ENCODE results near the gene MYO1D. TPM values are rescaled to one million over a fixed set of nuclear protein-coding genes. Genes with fewer than 3 reads are reported as not detected.

The MYO1D gene
- total RNA-seq, 3 donors from 2014 or later = 166 to 495 (median 256) TPM

DNA sequence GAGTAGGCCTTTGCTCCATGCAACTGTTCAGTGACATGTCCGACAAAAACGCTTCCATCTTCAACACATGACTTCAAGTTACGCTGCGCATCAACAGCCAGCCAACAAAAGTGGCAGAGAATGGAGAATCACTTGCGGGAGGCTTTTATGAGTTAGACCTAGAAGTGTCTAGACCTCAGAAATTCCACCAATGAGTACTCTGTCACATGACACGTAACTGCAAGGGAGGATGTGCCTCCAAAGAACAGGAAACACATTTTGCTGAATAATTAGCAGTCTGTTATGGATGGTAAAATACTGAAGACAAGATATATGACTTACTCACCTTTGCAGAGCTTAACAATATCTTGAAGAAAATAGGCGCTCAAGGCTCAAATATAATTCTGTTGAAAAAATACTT is 62.1 kb downstream of the MYO1D start:
- Histone ChIP-seq H3K4me3 (no peak overlapping the region), H3K36me3 (ENCODE audit: low read depth) (no peaks in the 10 kb centered on the region), H3K4me1 (ENCODE audit: low read depth) (peaks cover 11% of the 10 kb centered on the region), H3K9me3 (no peaks in the 10 kb centered on the region)
- DNase-seq = no peak
- ATAC-seq = no peak
- TF ChIP-seq, protein P1, sequence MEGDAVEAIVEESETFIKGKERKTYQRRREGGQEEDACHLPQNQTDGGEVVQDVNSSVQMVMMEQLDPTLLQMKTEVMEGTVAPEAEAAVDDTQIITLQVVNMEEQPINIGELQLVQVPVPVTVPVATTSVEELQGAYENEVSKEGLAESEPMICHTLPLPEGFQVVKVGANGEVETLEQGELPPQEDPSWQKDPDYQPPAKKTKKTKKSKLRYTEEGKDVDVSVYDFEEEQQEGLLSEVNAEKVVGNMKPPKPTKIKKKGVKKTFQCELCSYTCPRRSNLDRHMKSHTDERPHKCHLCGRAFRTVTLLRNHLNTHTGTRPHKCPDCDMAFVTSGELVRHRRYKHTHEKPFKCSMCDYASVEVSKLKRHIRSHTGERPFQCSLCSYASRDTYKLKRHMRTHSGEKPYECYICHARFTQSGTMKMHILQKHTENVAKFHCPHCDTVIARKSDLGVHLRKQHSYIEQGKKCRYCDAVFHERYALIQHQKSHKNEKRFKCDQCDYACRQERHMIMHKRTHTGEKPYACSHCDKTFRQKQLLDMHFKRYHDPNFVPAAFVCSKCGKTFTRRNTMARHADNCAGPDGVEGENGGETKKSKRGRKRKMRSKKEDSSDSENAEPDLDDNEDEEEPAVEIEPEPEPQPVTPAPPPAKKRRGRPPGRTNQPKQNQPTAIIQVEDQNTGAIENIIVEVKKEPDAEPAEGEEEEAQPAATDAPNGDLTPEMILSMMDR (IDR thresholded peaks at IDR 0.05) = no peak
- intact Hi-C loops (cut with DNase I, micrococcal nuclease) = no loop called here

DNA sequence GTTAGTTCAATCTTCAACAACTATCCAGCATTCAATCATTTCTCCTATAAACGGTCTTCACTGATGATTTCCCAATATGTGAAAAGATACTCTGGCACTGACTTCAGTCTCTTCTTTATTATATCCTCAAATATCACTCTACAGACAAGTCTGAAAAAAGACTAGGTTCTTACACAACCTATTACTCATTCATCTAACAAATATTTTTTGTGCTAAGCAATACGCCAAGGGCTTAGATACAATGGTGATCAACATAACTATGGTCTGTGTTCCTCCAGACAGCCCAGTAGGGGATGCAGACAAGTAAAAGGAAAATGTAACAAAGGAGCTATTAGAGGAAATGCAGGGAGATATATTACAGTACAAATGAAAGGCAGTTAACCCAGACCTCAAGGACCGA is 63.9 kb downstream of the MYO1D start:
- H3K9me3 ChIP-seq = no peaks in the 10 kb centered on the region
- ATAC-seq = no peak
- no peak for DNase-seq
- peaks cover under 1% of the 10 kb centered on the region for H3K4me1 ChIP-seq (ENCODE audit: low read depth)
- TF ChIP-seq, protein P1 (IDR thresholded peaks at IDR 0.05) = no peak
- no peak overlapping the region for H3K4me3 ChIP-seq
- H3K36me3 ChIP-seq (ENCODE audit: low read depth) = no peaks in the 10 kb centered on the region
- intact Hi-C loops (cut with DNase I, micrococcal nuclease) = no loop called here

DNA sequence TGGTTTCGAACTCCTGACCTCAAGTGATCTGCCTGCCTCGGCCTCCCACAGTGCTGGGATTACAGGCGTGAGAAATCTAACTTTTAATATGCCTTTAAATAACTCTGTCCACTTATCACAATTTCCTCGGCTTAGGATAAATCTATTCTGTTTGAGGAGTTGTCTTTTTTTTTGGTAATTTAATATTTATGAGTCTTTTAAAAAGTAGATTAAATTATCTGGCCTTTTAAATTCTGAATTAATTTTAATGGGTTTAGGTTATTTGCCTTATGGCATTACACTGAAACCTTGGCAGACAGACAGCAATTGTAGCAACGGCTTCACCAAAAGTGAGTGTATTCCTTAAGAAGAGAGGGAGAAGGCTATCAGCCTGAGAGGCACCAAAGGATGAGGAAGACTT is 66.2 kb downstream of the MYO1D start:
- TF ChIP-seq, protein P1 (IDR thresholded peaks at IDR 0.05) = no peak
- ATAC-seq (no peak), DNase-seq (no peak)
- intact Hi-C loops (cut with DNase I, micrococcal nuclease) = no loop called here
- Histone ChIP-seq H3K9me3 (no peaks in the 10 kb centered on the region), H3K36me3 (ENCODE audit: low read depth) (no peaks in the 10 kb centered on the region), H3K4me1 (ENCODE audit: low read depth) (peaks cover 14% of the 10 kb centered on the region), H3K4me3 (no peak overlapping the region)

DNA sequence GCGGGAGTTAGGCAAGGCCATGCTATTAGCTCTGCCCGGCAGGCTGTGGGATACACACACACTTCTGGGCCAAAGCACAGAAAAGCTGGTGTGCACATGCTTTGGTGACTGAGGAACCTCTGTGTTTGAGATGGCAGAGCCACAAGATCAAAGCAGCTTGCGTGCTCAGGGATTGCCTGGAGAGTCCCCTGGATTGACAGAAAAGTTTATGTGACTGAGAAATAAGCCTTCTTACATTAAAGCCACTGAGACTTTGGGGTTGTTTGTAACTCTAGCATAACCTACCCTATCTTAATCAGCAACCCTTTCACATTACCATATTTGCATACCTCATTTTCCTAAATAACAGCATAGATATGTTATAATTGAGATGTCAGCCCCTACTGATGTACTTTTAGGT is 69.3 kb downstream of the MYO1D start:
- intact Hi-C loops (cut with DNase I, micrococcal nuclease) = no loop called here

DNA sequence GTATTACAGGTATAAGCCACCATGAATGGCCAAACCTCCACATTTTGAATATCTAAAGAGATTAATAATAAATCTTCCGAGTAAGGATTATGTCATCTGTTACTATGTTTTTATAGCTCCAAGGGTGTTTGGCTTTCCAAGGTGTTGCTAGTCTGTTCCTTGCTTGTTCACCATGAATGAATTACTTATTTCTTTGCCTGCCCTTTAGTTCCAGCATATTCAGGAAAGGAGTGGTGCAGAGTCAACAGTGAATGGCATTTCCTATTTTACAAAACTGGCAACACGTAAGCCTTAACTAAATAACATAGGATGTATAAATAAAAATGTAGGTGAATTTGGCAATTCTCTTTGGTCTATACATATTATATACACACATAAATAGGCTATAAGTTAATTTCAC is 70.3 kb downstream of the MYO1D start:
- Histone ChIP-seq H3K4me1 (ENCODE audit: low read depth) (peaks cover 19% of the 10 kb centered on the region), H3K4me3 (no peak overlapping the region), H3K36me3 (ENCODE audit: low read depth) (no peaks in the 10 kb centered on the region), H3K9me3 (no peaks in the 10 kb centered on the region)
- DNase-seq = no peak
- intact Hi-C loops (cut with DNase I, micrococcal nuclease) = no loop called here
- TF ChIP-seq, protein P1 (IDR thresholded peaks at IDR 0.05) = no peak
- ATAC-seq = peak; percentile 94

More for the DNA sequence above, 69.3 kb downstream of the MYO1D start:
- H3K4me1 ChIP-seq (ENCODE audit: low read depth) = peaks cover 19% of the 10 kb centered on the region
- H3K36me3 ChIP-seq (ENCODE audit: low read depth) = no peaks in the 10 kb centered on the region
- no peak for DNase-seq
- ATAC-seq = no peak
- TF ChIP-seq, protein P1 (IDR thresholded peaks at IDR 0.05) = no peak
- no peaks in the 10 kb centered on the region for H3K9me3 ChIP-seq
- H3K4me3 ChIP-seq = no peak overlapping the region
